Trophoblast cell (in vitro differentiated cells and primary cell): ENCODE measurements around the gene CAPS.
"Not testable (repeated sequence)": the region's sequence is repeated elsewhere in the genome, so short reads cannot be mapped to it uniquely, and the experiment has no call there.

ENCODE experiments used
- DNase-seq, 2 donors: peaks; one replicate each; pipeline ENCODE4 v3.0.0-alpha.2; 2016
- H2AFZ ChIP-seq: 2 replicates; pipeline ENCODE4 v1.6.1; 2013; ENCODE audit warnings: low read length, moderate library complexity, mild to moderate bottlenecking; ENCODE audit not compliant: insufficient read depth, poor library complexity
- H2AK5ac ChIP-seq: 2 replicates; pipeline ENCODE4 v1.6.1; 2013; ENCODE audit warnings: mild to moderate bottlenecking, low read length
- H2BK120ac ChIP-seq: 2 replicates; pipeline ENCODE4 v1.6.1; 2013; ENCODE audit warnings: low read length, mild to moderate bottlenecking, moderate library complexity; ENCODE audit not compliant: insufficient read depth, poor library complexity
- H2BK12ac ChIP-seq: 2 replicates; pipeline ENCODE4 v1.6.1; 2013; ENCODE audit warnings: mild to moderate bottlenecking, low read length, moderate library complexity
- H2BK5ac ChIP-seq: 2 replicates; pipeline ENCODE4 v1.6.1; 2013; ENCODE audit warnings: low read length, low read depth, moderate library complexity, mild to moderate bottlenecking; ENCODE audit not compliant: poor library complexity
- H3K14ac ChIP-seq: 2 replicates; pipeline ENCODE4 v1.6.1; 2013; ENCODE audit warnings: mild to moderate bottlenecking, low read length
- H3K18ac ChIP-seq: 2 replicates; pipeline ENCODE4 v1.6.1; 2013; ENCODE audit warnings: mild to moderate bottlenecking, low read length
- H3K23ac ChIP-seq: 2 replicates; pipeline ENCODE4 v1.6.1; 2013; ENCODE audit warnings: low read length
- H3K27ac ChIP-seq: 2 replicates; pipeline ENCODE4 v1.5.1; 2013; ENCODE audit warnings: low read depth, mild to moderate bottlenecking, inconsistent platforms, low read length, moderate library complexity
- H3K27me3 ChIP-seq: 2 replicates; pipeline ENCODE4 v1.6.1; 2013; ENCODE audit warnings: inconsistent platforms, mild to moderate bottlenecking, low read length, moderate library complexity; ENCODE audit not compliant: insufficient read depth
- H3K36me3 ChIP-seq, 2 experiments: 1 replicate in 1 of 2; 2 replicates in 1 of 2; pipeline ENCODE4 v1.6.1; 2013; ENCODE audit warnings: low read length in 2 of 2, mild to moderate bottlenecking in 2 of 2, moderate library complexity in 1 of 2; ENCODE audit not compliant: insufficient read depth in 2 of 2, control insufficient read depth in 1 of 2
- H3K4ac ChIP-seq: 2 replicates; pipeline ENCODE4 v1.6.1; 2013; ENCODE audit warnings: low read depth, mild to moderate bottlenecking, low read length, moderate library complexity
- H3K4me1 ChIP-seq, 2 experiments: 1 replicate in 1 of 2; 2 replicates in 1 of 2; pipeline ENCODE4 v1.6.1; 2013; ENCODE audit warnings: low read length in 2 of 2, mild to moderate bottlenecking in 2 of 2, moderate library complexity in 1 of 2; ENCODE audit not compliant: insufficient read depth in 2 of 2, control insufficient read depth in 1 of 2
- H3K4me2 ChIP-seq: 2 replicates; pipeline ENCODE4 v1.6.1; 2013; ENCODE audit warnings: inconsistent platforms, mild to moderate bottlenecking, low read length, moderate library complexity
- H3K4me3 ChIP-seq: 2 replicates; pipeline ENCODE4 v1.5.1; 2013; ENCODE audit warnings: mild to moderate bottlenecking, low read depth, low read length, inconsistent platforms
- H3K79me1 ChIP-seq: one replicate; pipeline ENCODE4 v1.6.1; 2013; ENCODE audit warnings: low read length
- H3K79me2 ChIP-seq: 2 replicates; pipeline ENCODE4 v1.6.1; 2013; ENCODE audit warnings: low read length, mild to moderate bottlenecking; ENCODE audit not compliant: control insufficient read depth, insufficient read depth, poor library complexity
- H3K9ac ChIP-seq: 2 replicates; pipeline ENCODE4 v1.6.1; 2013; ENCODE audit warnings: mild to moderate bottlenecking, low read length
- H3K9me3 ChIP-seq: 2 replicates; pipeline ENCODE4 v1.6.1; 2013; ENCODE audit warnings: low read depth, mild to moderate bottlenecking, control low read depth, inconsistent platforms, low read length; ENCODE audit not compliant: insufficient read depth
- H4K12ac ChIP-seq: 2 replicates; pipeline ENCODE4 v1.6.1; 2013; ENCODE audit warnings: low read depth, mild to moderate bottlenecking, low read length, moderate library complexity
- H4K8ac ChIP-seq: 2 replicates; pipeline ENCODE4 v1.6.1; 2013; ENCODE audit warnings: low read depth, mild to moderate bottlenecking, low read length, moderate library complexity
- H4K91ac ChIP-seq: one replicate; pipeline ENCODE4 v1.6.1; 2013; ENCODE audit warnings: low read depth, mild to moderate bottlenecking, low read length, moderate library complexity
- WGBS: extraction: QIAGEN DNeasy Blood & Tissue Kit; methylation state at CpG from one replicate; pipeline ENCODE4 v1.1.7; 2013; ENCODE audit warnings: missing lambda C conversion rate; ENCODE audit not compliant: insufficient read length, insufficient coverage; ENCODE audit errors: extremely low coverage; 5-methylcytosine and 5-hydroxymethylcytosine counted together

CAPS gene

GRCh38 chr19:5870986-5871394 lies 43.1 kb upstream of the CAPS start:
- Histone ChIP-seq H4K91ac (no peak overlapping the region), H2BK5ac (no peak overlapping the region), H3K4me3 (no peak overlapping the region), H3K4me2 (no peak overlapping the region), H4K12ac (no peak overlapping the region), H4K8ac (no peak overlapping the region), H3K9ac (no peak overlapping the region), H3K27me3 (no peaks in the 10 kb centered on the region), H2AK5ac (no peak overlapping the region), H3K9me3 (no peaks in the 10 kb centered on the region), H2BK120ac (no peak overlapping the region), H3K14ac (no peak overlapping the region), H3K4me1 (peaks cover 3 to 5% of the 10 kb centered on the region in 2 experiments), H3K23ac (no peak overlapping the region), H3K36me3 (no peaks in the 10 kb centered on the region), H3K4ac (no peak overlapping the region), H2AFZ (no peak overlapping the region), H3K79me1 (no peaks in the 10 kb centered on the region), H3K79me2 (no peaks in the 10 kb centered on the region), H3K18ac (no peak overlapping the region), H2BK12ac (no peak overlapping the region), H3K27ac (no peak overlapping the region)
- DNase-seq: no peak
- WGBS: no CpG with 5 or more reads among the region's 12 CpGs

- no peak overlapping the region for H3K18ac ChIP-seq
- no peak for DNase-seq
- no peak overlapping the region for H2AK5ac ChIP-seq
- no peak overlapping the region for H3K4ac ChIP-seq
- no peak overlapping the region for H3K4me3 ChIP-seq
- WGBS: no CpG with 5 or more reads among the region's 12 CpGs
- no peak overlapping the region for H4K8ac ChIP-seq
- H3K79me1 ChIP-seq: no peaks in the 10 kb centered on the region
- no peak overlapping the region for H3K9ac ChIP-seq
- no peak overlapping the region for H4K12ac ChIP-seq
- H3K79me2 ChIP-seq: no peaks in the 10 kb centered on the region
- no peaks in the 10 kb centered on the region for H3K27me3 ChIP-seq
- H2BK5ac ChIP-seq: no peak overlapping the region
- H3K36me3 ChIP-seq: no peaks in the 10 kb centered on the region
- H3K23ac ChIP-seq: peak overlapping the region; percentile 17
- no peak overlapping the region for H2BK12ac ChIP-seq
- no peak overlapping the region for H3K27ac ChIP-seq
- H2BK120ac ChIP-seq: no peak overlapping the region
- no peak overlapping the region for H3K14ac ChIP-seq
- H4K91ac ChIP-seq: no peak overlapping the region
- no peaks in the 10 kb centered on the region for H3K9me3 ChIP-seq
- no peak overlapping the region for H3K4me2 ChIP-seq
- H2AFZ ChIP-seq: no peak overlapping the region
- H3K4me1 ChIP-seq: peaks cover 3 to 5% of the 10 kb centered on the region in 2 experiments
These were observed 40.3 kb upstream of the CAPS start for GRCh38 chr19:5873617-5874199.

- H3K4me2 ChIP-seq, H2AK5ac ChIP-seq, H2BK12ac ChIP-seq, H3K79me2 ChIP-seq, H4K8ac ChIP-seq, H4K12ac ChIP-seq, H3K14ac ChIP-seq, H3K4me3 ChIP-seq, H3K36me3 ChIP-seq, H3K23ac ChIP-seq, H3K79me1 ChIP-seq, H2BK120ac ChIP-seq, H3K27ac ChIP-seq, H3K4ac ChIP-seq, H2AFZ ChIP-seq, H2BK5ac ChIP-seq, H3K9me3 ChIP-seq, H4K91ac ChIP-seq, H3K27me3 ChIP-seq, H3K18ac ChIP-seq, H3K9ac ChIP-seq, H3K4me1 ChIP-seq: not testable (repeated sequence)
- DNase-seq: peak in 1 of 2 donors; percentile 30
- no CpG with 5 or more reads among the region's 7 CpGs for WGBS
These were observed 39.6 kb upstream of the CAPS start for GRCh38 chr19:5874496-5874895.

GRCh38 chr19:5877427-5877826 lies 36.6 kb upstream of the CAPS start:
- Histone ChIP-seq H3K14ac (no peak overlapping the region), H3K79me1 (no peaks in the 10 kb centered on the region), H2BK12ac (no peak overlapping the region), H3K23ac (no peak overlapping the region), H3K18ac (no peak overlapping the region), H3K4me1 (peaks cover 0 to 5% of the 10 kb centered on the region in 2 experiments), H2AK5ac (no peak overlapping the region), H4K8ac (no peak overlapping the region), H3K27ac (no peak overlapping the region), H3K27me3 (no peaks in the 10 kb centered on the region), H4K12ac (no peak overlapping the region), H3K4me2 (no peak overlapping the region), H2BK5ac (no peak overlapping the region), H3K4me3 (no peak overlapping the region), H3K79me2 (no peaks in the 10 kb centered on the region), H3K4ac (no peak overlapping the region), H3K36me3 (no peaks in the 10 kb centered on the region), H3K9me3 (no peaks in the 10 kb centered on the region), H4K91ac (no peak overlapping the region), H3K9ac (no peak overlapping the region), H2AFZ (no peak overlapping the region), H2BK120ac (no peak overlapping the region)
- WGBS: no CpG with 5 or more reads among the region's 8 CpGs
- DNase-seq: no peak
